SK-N-SH (cell line): ENCODE measurements around the gene EXD1. TPM values are rescaled to one million over a fixed set of nuclear protein-coding genes. Genes with fewer than 3 reads are reported as not detected.

Source experiments
- CTCF ChIA-PET: fragments of 300-600, 350-600 bp; formaldehyde crosslinking; extraction: SDS; loops from one replicate; lab custom pipeline; 2021; lab: Yijun Ruan, JAX
- POLR2A ChIA-PET: fragments of 350-600 bp; sonication (Branson Sonifier 250); formaldehyde crosslinking; extraction: SDS; loops from one replicate; lab custom pipeline; 2020; ENCODE audit warnings: antibody characterized with exemption, inconsistent platforms; lab: Yijun Ruan, JAX
- DNase-seq: peaks from one replicate; pipeline ENCODE4 v3.0.0; 2012
- H2AFZ ChIP-seq: fragments of 200-600 bp; sonication (generic); 2 replicates; pipeline ENCODE4 v1.8.1; 2016; ENCODE audit warnings: antibody characterized with exemption, mild to moderate bottlenecking, low read depth
- H3F3A ChIP-seq: fragments of 200-600 bp; sonication (generic); replicated peaks from 2 replicates; pipeline ENCODE3; 2016; ENCODE audit warnings: antibody characterized with exemption, mild to moderate bottlenecking; ENCODE audit not compliant: insufficient read depth
- H3K27ac ChIP-seq, 2 experiments: fragments of 200-500 bp in 1 of 2; fragments of 200-600 bp in 1 of 2; sonication (Bioruptor generic) in 1 of 2; sonication (generic), shearing (Covaris generic) in 1 of 2; 2 replicates each; pipeline versions ENCODE4 v1.5.1 to v1.6.1; 2014 to 2016; ENCODE audit warnings: low read depth in 2 of 2, inconsistent platforms in 1 of 2, low read length in 1 of 2, mild to moderate bottlenecking in 1 of 2, mixed read lengths in 1 of 2
- H3K27me3 ChIP-seq: fragments of 200-600 bp; sonication (generic), shearing (Covaris generic); 2 replicates; pipeline ENCODE4 v1.6.1; 2016; ENCODE audit warnings: mixed run types; ENCODE audit not compliant: insufficient read depth
- H3K36me3 ChIP-seq, 2 experiments: fragments of 200-500 bp in 1 of 2; fragments of 200-600 bp in 1 of 2; sonication (Bioruptor generic) in 1 of 2; sonication (generic) in 1 of 2; replicated peaks in 1 of 2; 2 replicates each; pipeline versions ENCODE3 to v1.5.1; 2014 to 2016; ENCODE audit warnings: low read length in 1 of 2, mild to moderate bottlenecking in 1 of 2; ENCODE audit not compliant: insufficient read depth in 2 of 2, control insufficient read depth in 1 of 2
- H3K4me1 ChIP-seq, 2 experiments: fragments of 200-500 bp in 1 of 2; fragments of 200-600 bp in 1 of 2; sonication (Bioruptor generic) in 1 of 2; sonication (generic), shearing (Covaris generic) in 1 of 2; 2 replicates each; pipeline versions ENCODE4 v1.5.1 to v1.6.1; 2014 to 2016; ENCODE audit warnings: low read depth in 1 of 2, low read length in 1 of 2, mixed run types in 1 of 2; ENCODE audit not compliant: insufficient read depth in 2 of 2, control insufficient read depth in 1 of 2
- H3K4me2 ChIP-seq: fragments of 200-600 bp; sonication (generic), shearing (Covaris generic); 2 replicates; pipeline ENCODE4 v1.6.1; 2017; ENCODE audit warnings: mixed run types
- H3K4me3 ChIP-seq, 2 experiments: fragments of 200-500 bp in 1 of 2; fragments of 200-600 bp in 1 of 2; sonication (Bioruptor generic) in 1 of 2; sonication (generic), shearing (Covaris generic) in 1 of 2; 2 replicates each; pipeline versions ENCODE4 v1.5.1 to v1.8.1; 2014 to 2016; ENCODE audit warnings: low read depth in 2 of 2, inconsistent platforms in 1 of 2, low read length in 1 of 2, mild to moderate bottlenecking in 1 of 2, mixed read lengths in 1 of 2, moderate library complexity in 1 of 2
- H3K79me2 ChIP-seq: fragments of 200-600 bp; sonication (generic); 2 replicates; pipeline ENCODE4 v1.8.1; 2017; ENCODE audit warnings: mild to moderate bottlenecking; ENCODE audit not compliant: insufficient read depth
- H3K9ac ChIP-seq: fragments of 200-600 bp; sonication (generic); 2 replicates; pipeline ENCODE4 v1.6.1; 2017; ENCODE audit warnings: mixed run types
- H3K9me2 ChIP-seq: fragments of 200-600 bp; sonication (generic); 2 replicates; pipeline ENCODE4 v1.6.1; 2017; ENCODE audit warnings: mixed run types
- H3K9me3 ChIP-seq: fragments of 200-600 bp; sonication (generic); 2 replicates; pipeline ENCODE4 v1.6.1; 2017; ENCODE audit warnings: mixed run types, mild to moderate bottlenecking, moderate library complexity
- H4K20me1 ChIP-seq: fragments of 200-600 bp; sonication (generic); 2 replicates; pipeline ENCODE4 v1.6.1; 2017; ENCODE audit warnings: mild to moderate bottlenecking, mixed run types; ENCODE audit not compliant: insufficient read depth
- CHD2 ChIP-seq: fragments of 150-350 bp; IDR thresholded peaks from 2 replicates; pipeline ENCODE4 v1.6.1; 2018; ENCODE audit warnings: low read length; ENCODE audit not compliant: partially characterized antibody
- FOXJ3 ChIP-seq: sonication (generic); formaldehyde crosslinking; IDR thresholded peaks from 2 replicates; pipeline ENCODE4 v1.5.1; 2020; ENCODE audit warnings: mild to moderate bottlenecking, missing genetic modification reagents
- IRF3 ChIP-seq: fragments of 150-350 bp; IDR thresholded peaks from 2 replicates; pipeline ENCODE4 v1.6.1; 2016; ENCODE audit warnings: mild to moderate bottlenecking, low read depth, low read length
- MXI1 ChIP-seq: IDR thresholded peaks from 2 replicates; pipeline ENCODE4 v1.6.1; 2012; ENCODE audit warnings: mild to moderate bottlenecking, low read depth, low read length, improper control_type of control experiment
- NFIC ChIP-seq: IDR thresholded peaks from 2 replicates; pipeline ENCODE4 v1.4.0; 2012; ENCODE audit warnings: borderline replicate concordance
- RCOR1 ChIP-seq: fragments of 150-350 bp; IDR thresholded peaks from 2 replicates; pipeline ENCODE4 v1.6.1; 2017; ENCODE audit warnings: antibody characterized with exemption, low read length
- RXRA ChIP-seq: IDR thresholded peaks from 2 replicates; pipeline ENCODE4 v1.4.0; 2012; ENCODE audit warnings: low read depth, mild to moderate bottlenecking, borderline replicate concordance
- USF2 ChIP-seq: fragments of 150-350 bp; IDR thresholded peaks from 2 replicates; pipeline ENCODE4 v1.6.1; 2017; ENCODE audit warnings: antibody characterized with exemption, low read length, low read depth, borderline replicate concordance
- YY1 ChIP-seq: IDR thresholded peaks from 2 replicates; pipeline ENCODE4 v1.4.0; 2012; ENCODE audit warnings: low read depth, mild to moderate bottlenecking
- WGBS: methylation state at CpG from one replicate; pipeline ENCODE4 v1.1.6; 2017; ENCODE audit warnings: low lambda C conversion rate; 5-methylcytosine and 5-hydroxymethylcytosine counted together
- polyA plus RNA-seq, 3 experiments: library from polyadenylated mRNA; depleted of rRNA; stranded (reverse); fragments of >200 nt; gene quantifications; 2 replicates each; pipeline ENCODE4 v1.2.3, GENCODE V29; 2012
- TF ChIP-seq, protein P1 (sequence below): IDR thresholded peaks from 2 replicates; pipeline ENCODE4 v1.6.1; 2012; ENCODE audit warnings: mild to moderate bottlenecking, low read depth, low read length, moderate library complexity
- TF ChIP-seq, protein P2 (sequence below): IDR thresholded peaks from 2 replicates; pipeline ENCODE4; 2012

The EXD1 gene
- polyA plus RNA-seq, 1 of the 3 experiments (the other 2 are of a cell fraction) = 0.07 TPM

DNA sequence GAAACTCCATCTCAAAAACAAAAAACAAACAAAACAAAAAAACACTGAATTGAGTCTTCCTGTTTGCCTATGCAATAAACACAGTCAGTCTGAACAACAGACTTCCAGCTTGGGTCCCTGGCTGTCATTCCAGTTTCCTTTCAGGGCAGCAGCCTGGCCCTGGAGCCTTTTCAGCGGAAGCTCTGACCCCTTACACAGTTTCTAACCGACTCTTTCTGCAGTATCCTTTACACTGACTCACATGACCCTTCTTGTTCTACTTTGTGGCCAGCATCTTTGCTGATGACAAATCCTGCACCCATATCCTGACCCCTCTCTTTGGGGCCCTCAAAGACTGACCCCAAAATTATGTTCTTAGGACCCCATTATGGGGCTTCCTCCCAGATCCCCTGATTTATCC lies 76.1 kb downstream of the EXD1 start (continued):
- TF ChIP-seq, protein P1, sequence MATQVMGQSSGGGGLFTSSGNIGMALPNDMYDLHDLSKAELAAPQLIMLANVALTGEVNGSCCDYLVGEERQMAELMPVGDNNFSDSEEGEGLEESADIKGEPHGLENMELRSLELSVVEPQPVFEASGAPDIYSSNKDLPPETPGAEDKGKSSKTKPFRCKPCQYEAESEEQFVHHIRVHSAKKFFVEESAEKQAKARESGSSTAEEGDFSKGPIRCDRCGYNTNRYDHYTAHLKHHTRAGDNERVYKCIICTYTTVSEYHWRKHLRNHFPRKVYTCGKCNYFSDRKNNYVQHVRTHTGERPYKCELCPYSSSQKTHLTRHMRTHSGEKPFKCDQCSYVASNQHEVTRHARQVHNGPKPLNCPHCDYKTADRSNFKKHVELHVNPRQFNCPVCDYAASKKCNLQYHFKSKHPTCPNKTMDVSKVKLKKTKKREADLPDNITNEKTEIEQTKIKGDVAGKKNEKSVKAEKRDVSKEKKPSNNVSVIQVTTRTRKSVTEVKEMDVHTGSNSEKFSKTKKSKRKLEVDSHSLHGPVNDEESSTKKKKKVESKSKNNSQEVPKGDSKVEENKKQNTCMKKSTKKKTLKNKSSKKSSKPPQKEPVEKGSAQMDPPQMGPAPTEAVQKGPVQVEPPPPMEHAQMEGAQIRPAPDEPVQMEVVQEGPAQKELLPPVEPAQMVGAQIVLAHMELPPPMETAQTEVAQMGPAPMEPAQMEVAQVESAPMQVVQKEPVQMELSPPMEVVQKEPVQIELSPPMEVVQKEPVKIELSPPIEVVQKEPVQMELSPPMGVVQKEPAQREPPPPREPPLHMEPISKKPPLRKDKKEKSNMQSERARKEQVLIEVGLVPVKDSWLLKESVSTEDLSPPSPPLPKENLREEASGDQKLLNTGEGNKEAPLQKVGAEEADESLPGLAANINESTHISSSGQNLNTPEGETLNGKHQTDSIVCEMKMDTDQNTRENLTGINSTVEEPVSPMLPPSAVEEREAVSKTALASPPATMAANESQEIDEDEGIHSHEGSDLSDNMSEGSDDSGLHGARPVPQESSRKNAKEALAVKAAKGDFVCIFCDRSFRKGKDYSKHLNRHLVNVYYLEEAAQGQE = no peak
- no peak for TF ChIP-seq FOXJ3 (CRISPR knock-in tag)

- no peak for DNase-seq
- 84% methylated on average over 4 of the region's 5 CpGs for WGBS
- no peak overlapping the region for H3K27ac ChIP-seq
- CTCF ChIA-PET = no interaction called here
- no peak for TF ChIP-seq YY1
- no peak for TF ChIP-seq CHD2
- TF ChIP-seq NFIC = no peak
- no peak for TF ChIP-seq RCOR1
- no peak for TF ChIP-seq IRF3
- no peak for TF ChIP-seq RXRA
- no peak for TF ChIP-seq USF2
- TF ChIP-seq, protein P1 = no peak
- TF ChIP-seq MXI1 = no peak
- TF ChIP-seq, protein P2, sequence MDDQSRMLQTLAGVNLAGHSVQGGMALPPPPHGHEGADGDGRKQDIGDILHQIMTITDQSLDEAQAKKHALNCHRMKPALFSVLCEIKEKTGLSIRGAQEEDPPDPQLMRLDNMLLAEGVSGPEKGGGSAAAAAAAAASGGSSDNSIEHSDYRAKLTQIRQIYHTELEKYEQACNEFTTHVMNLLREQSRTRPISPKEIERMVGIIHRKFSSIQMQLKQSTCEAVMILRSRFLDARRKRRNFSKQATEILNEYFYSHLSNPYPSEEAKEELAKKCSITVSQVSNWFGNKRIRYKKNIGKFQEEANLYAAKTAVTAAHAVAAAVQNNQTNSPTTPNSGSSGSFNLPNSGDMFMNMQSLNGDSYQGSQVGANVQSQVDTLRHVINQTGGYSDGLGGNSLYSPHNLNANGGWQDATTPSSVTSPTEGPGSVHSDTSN = no peak
- H3K9me3 ChIP-seq = no peaks in the 10 kb centered on the region
- no peaks in the 10 kb centered on the region for H3K36me3 ChIP-seq
- no peaks in the 10 kb centered on the region for H4K20me1 ChIP-seq
- no peak overlapping the region for H2AFZ ChIP-seq
- no peak overlapping the region for H3K4me2 ChIP-seq
- peaks cover 5% of the 10 kb centered on the region for H3F3A ChIP-seq
- H3K4me1 ChIP-seq = peaks cover 0 to 6% of the 10 kb centered on the region in 2 experiments; a peak in 1 of 4 replicates
- no peaks in the 10 kb centered on the region for H3K9me2 ChIP-seq
- no peaks in the 10 kb centered on the region for H3K27me3 ChIP-seq
- no peak overlapping the region for H3K9ac ChIP-seq
- H3K79me2 ChIP-seq = no peaks in the 10 kb centered on the region
- POLR2A ChIA-PET = no interaction called here
- H3K4me3 ChIP-seq = no peak overlapping the region
Observed at GRCh38 chr15:41153733-41154132, 76.8 kb downstream of the EXD1 start.
